Parathyroid adenoma (tissue), 2 donors: ENCODE measurements around the gene GLP1R.

Experiments
- H2AFZ ChIP-seq: fragments of 300-600 bp; sonication (generic); one replicate; pipeline ENCODE4 v1.7.0; 2017; ENCODE audit warnings: antibody characterized with exemption, mild to moderate bottlenecking
- H3K27ac ChIP-seq: fragments of 300-600 bp; sonication (generic); one replicate; pipeline ENCODE4 v1.7.0; 2017
- H3K27me3 ChIP-seq: fragments of 300-600 bp; sonication (generic); one replicate; pipeline ENCODE4 v1.7.0; 2017; ENCODE audit warnings: low read length; ENCODE audit not compliant: control insufficient read depth, insufficient read depth
- H3K36me3 ChIP-seq: fragments of 300-600 bp; sonication (generic); one replicate; pipeline ENCODE4 v1.7.0; 2017; ENCODE audit warnings: low read length; ENCODE audit not compliant: control insufficient read depth, insufficient read depth
- H3K4me1 ChIP-seq: fragments of 300-600 bp; sonication (generic); one replicate; pipeline ENCODE4 v1.7.0; 2017; ENCODE audit warnings: control low read depth
- H3K4me2 ChIP-seq: fragments of 300-600 bp; sonication (generic); one replicate; pipeline ENCODE4 v1.7.0; 2017; ENCODE audit warnings: low read length
- H3K4me3 ChIP-seq: fragments of 300-600 bp; sonication (generic); one replicate; pipeline ENCODE4 v1.7.0; 2017; ENCODE audit warnings: low read depth, low read length
- H3K79me2 ChIP-seq: fragments of 300-600 bp; sonication (generic); one replicate; pipeline ENCODE4 v1.7.0; 2017; ENCODE audit warnings: control low read depth
- H3K9ac ChIP-seq: fragments of 300-600 bp; sonication (generic); one replicate; pipeline ENCODE4 v1.7.0; 2017; ENCODE audit warnings: mild to moderate bottlenecking
- H3K9me3 ChIP-seq: fragments of 300-600 bp; sonication (generic); one replicate; pipeline ENCODE4 v1.7.0; 2017; ENCODE audit warnings: low read length; ENCODE audit not compliant: control insufficient read depth
- TF ChIP-seq, protein P1 (sequence below): fragments of 300-600 bp; sonication (generic); IDR thresholded peaks from one replicate; pipeline ENCODE4 v1.7.0; 2017; ENCODE audit warnings: antibody characterized with exemption, mild to moderate bottlenecking
- donor health status: primary hyperparathyroidism.

GLP1R gene

GRCh38 chr6:39073471-39074355, 25.1 kb downstream of the GLP1R start:
- Histone ChIP-seq H3K36me3 (no peaks in the 10 kb centered on the region), H3K4me2 (no peak overlapping the region), H3K27me3 (no peaks in the 10 kb centered on the region), H3K9ac (no peak overlapping the region), H3K79me2 (no peaks in the 10 kb centered on the region), H3K4me1 (no peaks in the 10 kb centered on the region), H3K4me3 (no peak overlapping the region), H2AFZ (no peak overlapping the region), H3K27ac (no peak overlapping the region), H3K9me3 (no peaks in the 10 kb centered on the region)
- TF ChIP-seq, protein P1, sequence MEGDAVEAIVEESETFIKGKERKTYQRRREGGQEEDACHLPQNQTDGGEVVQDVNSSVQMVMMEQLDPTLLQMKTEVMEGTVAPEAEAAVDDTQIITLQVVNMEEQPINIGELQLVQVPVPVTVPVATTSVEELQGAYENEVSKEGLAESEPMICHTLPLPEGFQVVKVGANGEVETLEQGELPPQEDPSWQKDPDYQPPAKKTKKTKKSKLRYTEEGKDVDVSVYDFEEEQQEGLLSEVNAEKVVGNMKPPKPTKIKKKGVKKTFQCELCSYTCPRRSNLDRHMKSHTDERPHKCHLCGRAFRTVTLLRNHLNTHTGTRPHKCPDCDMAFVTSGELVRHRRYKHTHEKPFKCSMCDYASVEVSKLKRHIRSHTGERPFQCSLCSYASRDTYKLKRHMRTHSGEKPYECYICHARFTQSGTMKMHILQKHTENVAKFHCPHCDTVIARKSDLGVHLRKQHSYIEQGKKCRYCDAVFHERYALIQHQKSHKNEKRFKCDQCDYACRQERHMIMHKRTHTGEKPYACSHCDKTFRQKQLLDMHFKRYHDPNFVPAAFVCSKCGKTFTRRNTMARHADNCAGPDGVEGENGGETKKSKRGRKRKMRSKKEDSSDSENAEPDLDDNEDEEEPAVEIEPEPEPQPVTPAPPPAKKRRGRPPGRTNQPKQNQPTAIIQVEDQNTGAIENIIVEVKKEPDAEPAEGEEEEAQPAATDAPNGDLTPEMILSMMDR: no peak

GRCh38 chr6:39074486-39074885, 25.9 kb downstream of the GLP1R start:
- Histone ChIP-seq H3K79me2 (no peaks in the 10 kb centered on the region), H3K9me3 (no peaks in the 10 kb centered on the region), H3K36me3 (no peaks in the 10 kb centered on the region), H3K9ac (no peak overlapping the region), H2AFZ (no peak overlapping the region), H3K4me2 (no peak overlapping the region), H3K27ac (no peak overlapping the region), H3K4me1 (no peaks in the 10 kb centered on the region), H3K4me3 (no peak overlapping the region), H3K27me3 (no peaks in the 10 kb centered on the region)
- TF ChIP-seq, protein P1: no peak

- no peaks in the 10 kb centered on the region for H3K4me1 ChIP-seq
- TF ChIP-seq, protein P1: no peak
Observed at GRCh38 chr6:39075010-39075686, 26.6 kb downstream of the GLP1R start.

GRCh38 chr6:39075807-39076622, 27.4 kb downstream of the GLP1R start:
- H3K79me2 ChIP-seq: no peaks in the 10 kb centered on the region
- no peaks in the 10 kb centered on the region for H3K9me3 ChIP-seq
- no peaks in the 10 kb centered on the region for H3K4me1 ChIP-seq
- TF ChIP-seq, protein P1: no peak
- H3K4me3 ChIP-seq: no peak overlapping the region
- H2AFZ ChIP-seq: no peak overlapping the region
- H3K27me3 ChIP-seq: no peaks in the 10 kb centered on the region
- no peak overlapping the region for H3K27ac ChIP-seq
- H3K36me3 ChIP-seq: no peaks in the 10 kb centered on the region
- H3K4me2 ChIP-seq: no peak overlapping the region
- no peak overlapping the region for H3K9ac ChIP-seq

More at GRCh38 chr6:39075010-39075686, 26.6 kb downstream of the GLP1R start:
- Histone ChIP-seq H3K4me2 (no peak overlapping the region), H3K27me3 (no peaks in the 10 kb centered on the region), H3K9me3 (no peaks in the 10 kb centered on the region), H2AFZ (no peak overlapping the region), H3K4me3 (no peak overlapping the region), H3K36me3 (no peaks in the 10 kb centered on the region), H3K79me2 (no peaks in the 10 kb centered on the region), H3K27ac (no peak overlapping the region), H3K9ac (no peak overlapping the region)
